Lower leg skin (tissue), 4 donors: ENCODE results near the gene RAMAC. TPM values are rescaled to one million over a fixed set of nuclear protein-coding genes. Genes with fewer than 3 reads are reported as not detected.
"Not testable (repeated sequence)": the region's sequence is repeated elsewhere in the genome, so short reads cannot be mapped to it uniquely, and the experiment has no call there.

Experiments
- DNase-seq, 2 donors: peaks; one replicate each; pipeline ENCODE4 v3.0.0-alpha.2; 2019; ENCODE audit warnings: low spot score in 2 of 2
- H3K4me3 ChIP-seq: fragments of 200-600 bp; sonication (generic); 2 replicates; pipeline ENCODE4 v1.5.1; 2017; ENCODE audit warnings: mild to moderate bottlenecking, low read depth; ENCODE audit not compliant: poor library complexity, severe bottlenecking
- CTCF ChIP-seq, 3 donors: fragments of 450-650 bp; IDR thresholded peaks; one replicate each; pipeline ENCODE4 v1.5.1; 2016; ENCODE audit warnings: antibody characterized with exemption in 3 of 3, mild to moderate bottlenecking in 3 of 3, moderate library complexity in 2 of 3
- POLR2A ChIP-seq, 2 donors: fragments of 450-650 bp; IDR thresholded peaks; one replicate each; pipeline ENCODE4 v1.6.1; 2016 to 2017; ENCODE audit warnings: antibody characterized with exemption in 2 of 2, mild to moderate bottlenecking in 1 of 2, moderate library complexity in 1 of 2
- WGBS, 2 donors: methylation state at CpG; one replicate each; pipeline ENCODE4 v1.1.5; 2018; 5-methylcytosine and 5-hydroxymethylcytosine counted together
- intact Hi-C: fragments of 100-400 bp; cut with DNase I; formaldehyde crosslinking; loops from one replicate; pipeline ENCODE4 v1.15.0; 2023; ENCODE audit warnings: low total_unique reads
- total RNA-seq, 4 donors: library from RNA; depleted of rRNA; stranded (reverse); fragments of >200 nt; gene quantifications; one replicate each; pipeline ENCODE4 v1.1.0, GENCODE V29; 2016

Gene RAMAC
- total RNA-seq, 4 donors from 2014 or later, result 26.5 to 32.1 (median 29.5) TPM

- TF ChIP-seq POLR2A (IDR thresholded peaks at IDR 0.05) (no peak), CTCF (IDR thresholded peaks at IDR 0.05) (no peak)
- no peak overlapping the region for H3K4me3 ChIP-seq
- DNase-seq, result no peak
- intact Hi-C loops, result no loop called here
- 84 to 85% methylated on average over 2 of the region's 2 CpGs for WGBS, 2 donors
Observed at GRCh38 chr15:82995076-82995475, 9.1 kb downstream of the RAMAC start.

GRCh38 chr15:82995938-82996337 lies 9.9 kb downstream of the RAMAC start:
- intact Hi-C loops, result no loop called here
- no peak overlapping the region for H3K4me3 ChIP-seq
- TF ChIP-seq POLR2A (IDR thresholded peaks at IDR 0.05), result no peak
- TF ChIP-seq CTCF (IDR thresholded peaks at IDR 0.05), result no peak
- 51 to 55% methylated on average over 3 of the region's 3 CpGs for WGBS, 2 donors
- DNase-seq, result no peak

GRCh38 chr15:82999426-82999825 lies 13.4 kb downstream of the RAMAC start:
- 75 to 86% methylated on average over 6 of the region's 6 CpGs for WGBS, 2 donors
- H3K4me3 ChIP-seq, result no peak overlapping the region
- intact Hi-C loops, result no loop called here
- DNase-seq, result no peak
- TF ChIP-seq CTCF (IDR thresholded peaks at IDR 0.05) (no peak), POLR2A (IDR thresholded peaks at IDR 0.05) (no peak)

GRCh38 chr15:82999905-83000671 lies 14.1 kb downstream of the RAMAC start:
- intact Hi-C loops, result loop anchor here (10.0 kb wide), 1 partner anchor 145 kb away; no protein-coding TSS in a partner anchor
- H3K4me3 ChIP-seq, result no peak overlapping the region

GRCh38 chr15:83000672-83001031 lies 14.6 kb downstream of the RAMAC start:
- H3K4me3 ChIP-seq, result not testable (repeated sequence)

More at GRCh38 chr15:82999905-83000671, 14.1 kb downstream of the RAMAC start:
- TF ChIP-seq POLR2A (IDR thresholded peaks at IDR 0.05), result no peak
- no peak for TF ChIP-seq CTCF (IDR thresholded peaks at IDR 0.05)
- DNase-seq, result no peak
- 7 to 10% methylated on average over 6 of the region's 6 CpGs for WGBS, 2 donors

GRCh38 chr15:83010709-83011270 lies 24.8 kb downstream of the RAMAC start:
- H3K4me3 ChIP-seq, result peak overlapping the region; percentile 91
- WGBS, 2 donors, result 7 to 9% methylated on average over 15 of the region's 15 CpGs
- TF ChIP-seq CTCF (IDR thresholded peaks at IDR 0.05) (peak in 1 of 3 donors; percentile 23), POLR2A (IDR thresholded peaks at IDR 0.05) (no peak)
- peak; percentile 69 to 91 for DNase-seq
- intact Hi-C loops, result no loop called here

More at GRCh38 chr15:83000672-83001031, 14.6 kb downstream of the RAMAC start:
- intact Hi-C loops, result loop anchor here (10.0 kb wide), 1 partner anchor 146 kb away; no protein-coding TSS in a partner anchor
- WGBS, 2 donors, result 88 to 94% methylated on average over 3 of the region's 3 CpGs
- DNase-seq, result not testable (repeated sequence)
